Hematopoietic multipotent progenitor cell (in vitro differentiated cells): Measurements from ENCODE around the gene NFAT5. TPM values are rescaled to one million over a fixed set of nuclear protein-coding genes. Genes with fewer than 3 reads are reported as not detected.
A peak's percentile ranks its signal among the peaks of the same experiment; 100 is the strongest.

Source experiments
- DNase-seq, 3 donors: peaks; one replicate each; pipeline ENCODE4 v3.0.0-alpha.2; 2011 to 2015; ENCODE audit warnings: low read depth in 2 of 3, low spot score in 2 of 3
- total RNA-seq: library from RNA; depleted of rRNA; stranded (reverse); fragments of >200 nt; gene quantifications from one replicate; pipeline ENCODE4 v1.2.3, GENCODE V29; 2012

Gene NFAT5
- total RNA-seq, 1 donor, result 21.3 TPM

DNA sequence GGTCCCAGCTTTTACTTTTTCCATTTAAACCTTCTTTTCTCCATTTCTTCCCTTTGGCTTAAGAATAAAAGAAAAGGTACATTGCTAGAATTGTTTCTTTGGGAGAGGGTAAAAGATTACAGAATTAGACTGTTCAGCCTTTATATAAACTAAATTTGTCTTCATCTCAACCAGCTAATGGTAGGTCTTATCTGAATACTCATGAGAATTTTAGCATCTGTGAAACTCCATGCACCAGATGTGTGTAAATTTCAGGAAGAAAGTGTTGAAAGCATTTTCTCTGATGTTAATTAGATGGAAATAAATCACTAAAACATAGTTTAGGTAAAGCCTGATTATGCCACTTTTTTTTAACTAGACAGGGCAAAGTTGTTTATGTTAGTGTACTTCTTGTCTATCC, 135.7 kb downstream of the NFAT5 start:
- DNase-seq, result no peak

GRCh38 chr16:69701866-69702265, 136.1 kb downstream of the NFAT5 start:
- no peak for DNase-seq

DNA sequence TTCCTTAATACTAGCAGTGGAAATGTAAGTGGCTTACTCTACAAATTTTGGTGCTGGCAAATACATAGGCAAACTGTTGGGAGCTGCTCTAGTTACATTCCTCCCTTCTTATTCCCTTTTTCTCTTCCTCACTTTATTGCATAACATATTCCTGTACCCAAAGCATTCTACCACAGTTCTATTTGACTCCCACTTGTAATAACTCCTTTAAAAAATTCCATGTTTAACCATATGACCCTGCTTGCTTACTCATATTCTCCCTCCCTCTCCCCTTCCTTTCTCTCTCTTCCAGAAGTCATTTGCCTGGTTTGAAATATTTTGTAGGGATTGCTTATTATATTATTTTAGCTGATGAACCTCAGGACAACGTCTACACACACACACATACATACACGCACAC, 137.9 kb downstream of the NFAT5 start:
- no peak for DNase-seq

GRCh38 chr16:69706256-69706974, 140.6 kb downstream of the NFAT5 start:
- no peak for DNase-seq

DNA sequence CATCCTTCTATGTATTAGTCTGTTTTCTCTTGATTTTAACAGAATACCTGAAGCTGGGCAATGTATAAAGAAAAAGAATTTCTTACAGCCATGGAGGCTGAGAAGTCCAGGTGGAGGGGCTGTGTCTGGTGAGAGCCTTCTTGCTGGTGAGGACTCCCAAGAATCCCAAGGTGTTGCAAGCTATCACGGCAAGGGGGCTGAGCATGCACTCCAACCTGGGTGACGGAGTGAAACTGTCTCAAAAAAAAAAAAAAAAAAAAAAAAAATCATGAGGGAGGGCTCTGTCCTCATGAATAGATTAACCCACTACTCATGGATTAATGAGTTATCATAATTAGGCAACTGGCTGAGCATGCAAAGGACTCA, 141.2 kb downstream of the NFAT5 start:
- no peak for DNase-seq

GRCh38 chr16:69707920-69708683, 142.3 kb downstream of the NFAT5 start:
- no peak for DNase-seq

DNA sequence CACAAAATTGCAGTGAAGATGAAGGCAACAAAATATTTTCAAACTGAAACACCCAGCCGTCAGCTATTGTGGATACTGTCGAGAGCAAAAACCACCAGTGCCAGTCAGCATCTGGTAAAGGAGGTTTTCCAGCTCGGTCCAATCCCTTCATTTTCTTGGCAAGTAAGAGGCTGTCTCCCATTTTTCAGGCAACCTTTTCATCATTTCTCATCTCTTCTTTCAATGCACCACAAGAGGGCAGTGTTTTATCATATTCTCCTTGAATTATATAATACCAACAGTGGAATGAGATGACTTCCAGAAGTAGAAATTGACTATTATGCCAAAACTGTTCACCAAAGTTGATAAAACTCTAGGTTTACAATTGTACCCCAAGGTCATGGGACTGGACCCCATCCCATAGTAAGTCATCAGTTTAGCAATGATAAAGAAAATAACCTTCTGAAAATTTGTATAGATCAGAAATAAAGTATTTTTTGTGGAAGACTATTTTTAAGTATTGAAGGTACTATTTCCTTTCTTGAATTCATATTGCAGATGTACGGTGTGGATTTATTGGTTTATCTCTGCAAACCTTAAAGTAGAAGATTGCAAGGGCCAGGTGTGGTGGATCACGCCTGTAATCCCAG, 143.8 kb downstream of the NFAT5 start:
- DNase-seq, result peak in 2 of 3 donors; percentile 53 to 85

DNA sequence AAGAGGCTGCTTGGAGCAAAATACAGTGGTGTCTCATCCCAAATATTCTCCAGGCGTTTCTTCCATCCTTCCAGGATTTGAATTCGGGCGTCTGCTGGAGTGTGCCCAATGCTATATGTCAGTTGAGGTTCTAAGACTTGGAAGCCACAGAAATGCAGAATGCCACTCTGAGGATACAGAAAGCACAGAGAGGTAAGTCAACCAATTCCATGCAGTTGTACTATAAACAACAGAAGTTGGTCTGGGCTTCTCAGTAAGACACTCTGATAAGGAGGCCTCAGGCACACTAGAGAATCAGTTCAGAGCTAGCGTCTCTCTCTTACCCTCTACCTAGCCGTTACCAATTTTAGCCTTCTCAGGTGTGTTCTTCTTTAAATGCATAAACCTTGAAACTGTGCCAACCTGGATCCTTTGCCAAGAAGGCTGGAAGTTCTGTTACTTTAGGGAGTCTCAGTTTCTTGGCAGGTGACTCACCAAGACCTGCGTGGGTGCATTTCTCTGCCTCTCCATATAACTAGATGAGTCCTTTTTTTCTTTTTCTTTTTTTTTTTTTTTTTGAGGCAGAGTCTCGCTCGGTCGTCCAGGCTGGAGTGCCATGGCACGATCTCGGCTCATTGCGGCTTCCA, 145.5 kb downstream of the NFAT5 start:
- DNase-seq, result no peak

DNA sequence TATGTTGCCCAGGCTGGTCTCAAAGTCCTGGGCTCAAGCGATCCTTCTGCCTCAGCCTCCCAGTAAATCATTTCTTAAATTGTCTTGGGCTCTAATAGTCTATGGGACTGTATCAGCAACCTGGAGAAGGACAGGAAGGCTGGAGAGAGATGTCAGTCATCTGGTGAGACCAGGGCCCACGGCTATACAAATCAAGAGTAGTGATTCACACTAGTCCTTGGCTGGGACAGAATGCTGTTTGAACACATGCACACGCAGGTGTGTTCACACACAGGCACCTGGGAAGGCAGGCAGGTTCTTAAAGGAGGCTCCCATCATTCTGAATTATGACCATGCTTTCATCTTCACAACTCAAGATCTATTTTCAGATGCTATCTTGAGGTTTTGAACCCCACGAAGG, 146.5 kb downstream of the NFAT5 start:
- no peak for DNase-seq

DNA sequence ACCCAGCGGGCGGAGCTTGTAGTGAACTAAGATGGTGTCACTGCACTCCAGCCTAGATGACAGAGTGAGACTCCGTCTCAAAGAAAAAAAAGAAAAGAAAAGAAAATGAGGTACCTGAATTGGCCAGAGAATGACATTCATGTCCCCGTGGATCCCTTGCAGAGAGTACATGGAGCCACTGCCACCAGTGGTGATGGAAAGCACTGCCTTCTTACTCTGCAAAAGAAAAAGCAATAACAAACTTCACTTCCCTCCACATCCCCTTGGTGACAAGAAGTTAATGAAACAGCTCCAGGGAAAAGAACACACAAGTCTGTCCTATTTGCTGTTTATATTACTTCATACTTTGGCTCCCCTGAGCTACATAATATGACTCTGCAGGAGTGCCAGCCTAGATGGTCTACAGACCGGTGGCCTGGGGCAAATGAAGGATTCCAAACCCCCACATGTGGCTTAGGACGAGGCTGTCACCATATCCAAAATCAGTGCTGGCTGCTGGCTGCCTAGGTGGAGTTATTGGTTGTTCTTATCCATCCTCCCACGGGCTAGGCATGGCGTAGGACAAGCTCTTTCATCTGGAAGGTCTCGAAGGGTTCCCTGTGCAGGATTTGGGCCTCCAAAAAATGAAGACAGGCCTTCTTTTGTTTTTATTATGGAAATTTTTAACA, 147.3 kb downstream of the NFAT5 start:
- DNase-seq, result no peak

- no peak for DNase-seq
Observed at GRCh38 chr16:69717066-69717465, 151.3 kb downstream of the NFAT5 start.

GRCh38 chr16:69718111-69718764, 152.5 kb downstream of the NFAT5 start:
- DNase-seq, result no peak

DNA sequence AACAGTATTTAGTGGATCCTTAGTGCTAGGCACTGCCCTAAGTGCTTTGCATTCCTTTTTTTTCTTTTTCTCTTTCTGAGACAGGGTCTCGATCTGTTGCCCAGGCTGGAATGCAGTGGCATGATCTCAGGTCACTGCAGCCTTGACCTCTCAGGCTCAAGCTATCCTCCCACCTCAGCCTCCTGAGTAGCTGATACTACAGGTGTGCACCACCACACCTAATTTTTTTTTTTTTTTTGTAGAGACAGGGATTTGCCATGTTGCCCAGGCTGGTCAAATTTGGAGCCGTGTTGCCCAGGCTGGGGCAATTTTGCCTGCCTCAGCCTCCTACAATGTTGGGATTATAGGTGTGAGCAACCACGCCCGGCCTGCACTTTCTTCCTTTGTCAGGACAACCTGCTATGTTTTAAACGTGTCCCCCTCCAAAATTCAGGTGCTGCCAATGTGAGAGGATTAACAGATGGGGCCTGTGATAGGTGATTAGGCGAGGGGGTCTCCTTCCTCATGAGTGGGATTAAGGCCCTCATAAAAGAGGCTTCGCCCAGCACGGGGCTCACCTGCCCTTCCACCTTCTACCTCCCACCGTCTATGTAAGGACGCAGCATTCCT, 155.2 kb downstream of the NFAT5 start:
- DNase-seq, result no peak

DNA sequence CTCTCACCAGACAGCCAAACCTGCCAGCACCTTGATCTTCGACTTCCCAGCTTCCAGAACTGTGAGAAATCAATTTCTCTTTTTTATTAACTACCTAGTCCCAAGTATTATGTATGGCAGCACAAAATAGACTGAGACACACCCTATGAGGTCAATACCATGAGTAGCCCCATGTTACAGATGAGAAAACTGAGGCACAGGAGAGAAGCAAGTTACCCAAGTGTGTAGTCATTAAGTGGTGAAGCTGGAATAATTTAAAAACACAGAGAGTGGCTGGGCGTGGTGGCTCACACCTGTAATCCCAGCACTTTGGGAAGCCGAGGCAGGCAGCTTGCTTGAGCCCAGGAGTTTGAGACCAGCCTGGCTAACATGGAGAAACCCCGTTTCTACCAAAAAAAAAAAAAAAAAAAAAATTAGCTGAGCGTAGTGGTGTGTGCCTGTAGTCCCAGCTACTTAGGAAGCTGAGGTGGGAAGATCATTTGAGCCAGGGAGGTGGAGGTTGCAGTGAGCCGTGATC, 155.7 kb downstream of the NFAT5 start:
- DNase-seq, result no peak

DNA sequence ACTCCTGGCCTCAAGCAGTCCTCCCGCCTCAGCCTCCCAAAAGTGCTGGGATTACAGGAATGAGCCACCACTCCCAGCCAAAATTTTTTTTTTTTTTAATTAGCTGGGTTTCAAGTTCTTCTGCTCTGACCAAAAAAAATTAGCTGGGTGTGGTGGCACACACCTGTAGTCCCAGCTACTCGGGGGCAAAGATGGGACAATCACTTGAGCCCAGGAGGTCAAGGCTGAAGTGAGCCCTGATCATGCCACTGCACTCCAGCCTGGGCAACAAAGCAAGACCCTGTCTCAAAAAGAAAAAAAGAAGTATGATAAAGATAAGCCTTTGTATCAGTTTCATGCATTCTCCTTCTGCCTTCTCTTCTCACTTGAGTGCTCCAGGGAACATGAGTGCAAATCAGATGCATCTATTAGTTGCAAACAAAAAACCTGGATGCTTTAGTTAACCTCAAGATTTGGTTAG, 158.7 kb downstream of the NFAT5 start:
- DNase-seq, result no peak

DNA sequence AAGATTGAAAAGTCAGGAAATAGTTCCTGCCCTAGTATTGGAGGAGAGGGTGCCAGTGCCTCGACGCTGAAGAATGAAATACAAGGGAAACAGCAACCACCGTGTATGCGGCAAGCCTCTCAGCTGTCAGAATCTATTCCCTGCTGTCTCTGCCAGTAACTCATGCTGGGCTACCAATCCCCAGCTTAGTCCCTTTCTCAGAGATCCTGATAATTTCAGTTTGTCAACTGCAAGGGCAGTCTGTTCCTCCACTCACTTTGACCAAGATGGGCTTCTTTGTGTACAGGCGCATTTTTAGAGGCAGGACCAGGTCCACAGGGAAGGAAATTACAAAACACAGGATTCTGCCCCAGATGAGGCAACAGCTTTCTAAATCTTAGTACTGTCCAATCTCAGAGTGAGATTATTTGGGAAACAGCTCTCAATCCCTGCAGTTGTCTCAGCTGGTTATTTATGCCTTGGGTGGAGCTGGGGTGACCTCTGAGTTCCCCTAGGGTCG, 159.3 kb downstream of the NFAT5 start:
- DNase-seq, result no peak

- DNase-seq, result no peak
Observed at GRCh38 chr16:69725480-69726312, 159.9 kb downstream of the NFAT5 start.

GRCh38 chr16:69726313-69727060, 160.7 kb downstream of the NFAT5 start, which contains the start of gene NQO1:
TSS of gene NQO1 (minus strand) at chr16:69726560. CDS start at chr16:69726439, 121 bp downstream.
- DNase-seq, result peak; percentile 40 to 93 (median 91)
